ENCODE measurements around the gene HOXA1.

The HOXA1 gene

DNA sequence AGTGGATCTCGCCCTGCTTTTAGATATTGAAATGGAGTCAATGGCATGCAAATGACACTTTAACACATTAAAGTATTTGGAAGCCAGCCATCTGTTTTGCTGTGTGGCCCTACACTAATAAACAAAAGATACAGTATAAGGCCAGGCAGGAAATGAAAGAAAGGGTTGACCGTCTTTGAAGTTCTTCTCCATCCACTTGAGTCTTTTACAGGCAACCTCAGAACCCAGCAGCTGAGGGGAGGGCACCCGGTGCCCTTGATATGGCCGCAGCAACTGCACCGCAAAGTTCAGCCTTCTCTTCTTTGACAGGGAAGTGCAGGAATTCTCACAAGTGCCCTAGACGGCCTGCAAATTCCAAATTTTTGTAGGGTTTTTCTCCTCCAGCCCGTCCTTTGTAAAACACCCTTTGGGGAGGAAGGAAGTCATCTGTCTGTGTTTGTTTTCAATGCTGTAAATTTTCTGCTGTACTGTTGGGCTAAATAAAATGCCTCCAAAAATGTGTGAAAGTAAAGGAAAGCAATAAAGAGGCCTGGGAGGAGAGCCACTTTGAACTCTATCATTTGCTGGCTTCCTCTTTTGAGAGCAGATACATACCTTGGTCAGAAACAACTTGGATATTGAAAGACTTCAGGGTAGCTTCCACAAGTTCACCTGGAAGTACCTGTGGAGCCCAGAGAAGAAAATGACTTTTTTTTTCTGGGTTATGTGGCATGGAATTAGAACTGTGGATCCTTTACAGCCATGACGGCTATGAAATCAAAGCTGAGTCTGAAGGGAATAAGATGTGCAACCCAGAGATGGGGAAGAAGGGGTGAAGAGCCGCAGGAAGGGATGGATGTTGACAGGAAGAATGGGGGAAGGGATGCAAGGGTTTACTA is 3.6 kb downstream of the HOXA1 start:
- H3K4me3 Mint-ChIP-seq: no peak overlapping the region
- no peak for DNase-seq
- no peaks in the 10 kb centered on the region for H3K9me3 Mint-ChIP-seq
- H3K4me1 Mint-ChIP-seq (ENCODE audit: low read depth in 2 of 2): peaks cover 15 to 23% of the 10 kb centered on the region in 2 donors
- H3K36me3 Mint-ChIP-seq (ENCODE audit: insufficient read depth): peaks cover 10% of the 10 kb centered on the region
- ATAC-seq (replicated peaks): no peak
- H3K27ac Mint-ChIP-seq: no peak overlapping the region
- H3K27me3 Mint-ChIP-seq: peaks cover 59 to 63% of the 10 kb centered on the region in 2 donors

DNA sequence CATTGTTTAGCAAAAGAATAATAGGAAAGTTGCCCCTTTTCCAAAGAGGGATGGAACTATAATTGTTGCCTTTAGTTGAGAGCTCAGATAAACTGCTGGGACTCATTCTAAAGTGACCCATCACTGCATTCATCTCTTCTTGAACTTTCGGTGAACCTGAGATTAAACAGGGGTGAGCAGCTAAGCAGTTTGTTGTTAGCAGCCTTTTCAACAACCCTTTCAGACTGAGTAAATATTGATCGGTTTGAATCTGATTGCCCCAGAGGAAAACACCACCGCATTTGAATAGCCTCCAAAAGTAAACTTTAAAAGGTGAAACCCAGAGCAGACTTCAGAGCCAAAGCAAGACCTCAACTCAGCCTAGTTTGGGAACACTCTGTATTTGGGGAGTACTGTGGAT is 4.7 kb downstream of the HOXA1 start:
- Mint-ChIP-seq H3K4me3 (no peak overlapping the region), H3K4me1 (ENCODE audit: low read depth in 2 of 2) (peaks cover 10 to 16% of the 10 kb centered on the region in 2 donors), H3K27me3 (peaks cover 66 to 67% of the 10 kb centered on the region in 2 donors), H3K36me3 (ENCODE audit: insufficient read depth) (peaks cover 5% of the 10 kb centered on the region), H3K27ac (no peak overlapping the region), H3K9me3 (no peaks in the 10 kb centered on the region)
- ATAC-seq (replicated peaks) (no peak), DNase-seq (no peak)

DNA sequence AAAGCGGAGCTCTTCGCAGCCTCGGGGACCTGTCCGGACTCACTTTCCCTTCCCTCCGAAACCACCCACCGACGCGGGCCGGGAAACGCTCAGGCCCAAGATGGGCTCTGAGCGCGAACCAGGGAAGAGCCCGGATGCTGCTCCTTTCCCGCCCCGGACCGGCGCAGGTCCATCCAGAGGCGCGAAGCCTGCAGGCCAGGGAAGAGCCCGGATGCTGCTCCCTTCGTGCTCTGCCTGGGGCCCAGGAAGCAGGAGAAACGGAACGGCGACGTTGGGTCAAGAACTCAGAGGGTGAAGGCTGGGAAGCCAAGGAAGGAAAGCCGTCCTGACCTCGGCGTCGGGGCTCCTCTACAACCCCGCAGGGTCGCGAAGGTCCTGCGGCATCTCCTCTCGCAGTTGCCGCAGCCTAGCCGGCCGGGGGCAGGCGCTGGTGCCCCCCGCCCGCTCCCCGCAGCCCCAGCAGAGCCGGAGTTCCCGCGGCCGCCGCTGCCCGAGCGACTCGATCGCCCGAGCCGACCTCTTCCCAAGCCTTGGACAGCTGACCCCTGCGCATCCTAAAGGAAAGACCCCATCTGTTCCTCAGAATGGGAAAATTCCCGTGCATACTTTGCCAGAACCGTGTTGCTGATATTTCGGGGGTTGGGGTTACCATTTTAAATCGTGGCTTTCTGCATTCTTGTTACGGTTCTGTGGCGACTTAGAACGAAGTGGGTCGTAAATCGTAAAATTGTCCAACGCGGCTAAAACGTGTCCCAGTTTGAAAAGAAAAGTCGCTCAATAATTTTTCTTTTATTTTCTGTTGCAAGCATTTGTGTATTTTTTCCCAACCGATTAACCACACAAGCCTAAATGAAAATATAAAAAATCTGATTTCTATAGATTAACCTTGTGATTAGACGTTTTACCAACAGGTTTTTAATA is 7.5 kb downstream of the HOXA1 start:
- no peak overlapping the region for H3K27ac Mint-ChIP-seq
- peak overlapping the region in 1 of 2 donors; percentile 44 for H3K4me3 Mint-ChIP-seq
- peaks cover 66 to 70% of the 10 kb centered on the region in 2 donors for H3K27me3 Mint-ChIP-seq
- DNase-seq: no peak
- H3K36me3 Mint-ChIP-seq (ENCODE audit: insufficient read depth): peaks cover 3% of the 10 kb centered on the region
- H3K9me3 Mint-ChIP-seq: no peaks in the 10 kb centered on the region
- ATAC-seq (replicated peaks): no peak
- peaks cover 2 to 4% of the 10 kb centered on the region in 2 donors for H3K4me1 Mint-ChIP-seq (ENCODE audit: low read depth in 2 of 2)

DNA sequence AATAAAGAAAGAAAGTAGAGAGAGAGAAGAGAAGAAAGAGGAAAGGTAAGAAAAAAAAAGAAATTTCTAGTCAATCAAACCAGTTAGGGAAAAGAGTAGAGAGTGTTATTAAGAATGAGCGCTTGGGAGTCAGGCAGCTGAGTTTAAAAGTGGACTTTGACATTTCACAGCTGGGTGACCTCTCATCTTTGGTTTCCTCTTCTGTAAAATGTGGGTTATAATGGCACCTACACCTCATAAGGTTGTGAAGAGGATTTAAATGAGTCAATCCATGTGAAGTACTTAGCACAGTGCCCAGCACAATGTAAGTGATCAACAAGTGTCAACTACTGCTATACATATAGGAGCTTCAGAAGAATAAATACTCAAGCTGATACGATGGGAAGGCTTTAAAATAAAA is 12.2 kb downstream of the HOXA1 start:
- no peaks in the 10 kb centered on the region for H3K9me3 Mint-ChIP-seq
- ATAC-seq (replicated peaks): no peak

DNA sequence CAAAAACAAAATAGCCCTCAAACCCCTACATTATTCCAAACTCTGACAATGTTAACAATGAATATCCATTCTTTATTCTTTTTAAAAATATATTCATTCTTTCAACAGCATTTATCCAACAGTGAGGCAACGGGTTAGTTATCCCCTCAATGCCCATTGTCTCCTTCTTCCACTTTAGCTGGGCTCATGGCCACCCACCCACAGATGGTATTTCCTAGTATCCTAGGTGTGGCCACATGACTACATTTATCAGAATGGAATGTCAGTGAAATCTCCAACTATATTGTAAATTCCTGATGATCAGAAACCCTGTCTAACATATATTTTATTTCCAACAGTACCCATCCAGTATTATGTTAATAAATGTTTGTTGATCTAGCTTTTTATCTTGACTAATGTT is 13.6 kb downstream of the HOXA1 start:
- DNase-seq (no peak), ATAC-seq (replicated peaks) (no peak)
- H3K27me3 Mint-ChIP-seq: peaks cover 8 to 11% of the 10 kb centered on the region in 2 donors
- peaks cover 2% of the 10 kb centered on the region for H3K36me3 Mint-ChIP-seq (ENCODE audit: insufficient read depth)
- H3K4me1 Mint-ChIP-seq (ENCODE audit: low read depth in 2 of 2): peaks cover 0 to 1% of the 10 kb centered on the region in 2 donors
- no peaks in the 10 kb centered on the region for H3K9me3 Mint-ChIP-seq
- no peak overlapping the region for H3K4me3 Mint-ChIP-seq
- H3K27ac Mint-ChIP-seq: no peak overlapping the region

More for the DNA sequence above, 12.2 kb downstream of the HOXA1 start:
- H3K36me3 Mint-ChIP-seq (ENCODE audit: insufficient read depth): peaks cover 3% of the 10 kb centered on the region
- peaks cover 23 to 24% of the 10 kb centered on the region in 2 donors for H3K27me3 Mint-ChIP-seq
- peaks cover 0 to 4% of the 10 kb centered on the region in 2 donors for H3K4me1 Mint-ChIP-seq (ENCODE audit: low read depth in 2 of 2)
- no peak overlapping the region for H3K27ac Mint-ChIP-seq
- no peak for DNase-seq
- no peak overlapping the region for H3K4me3 Mint-ChIP-seq

DNA sequence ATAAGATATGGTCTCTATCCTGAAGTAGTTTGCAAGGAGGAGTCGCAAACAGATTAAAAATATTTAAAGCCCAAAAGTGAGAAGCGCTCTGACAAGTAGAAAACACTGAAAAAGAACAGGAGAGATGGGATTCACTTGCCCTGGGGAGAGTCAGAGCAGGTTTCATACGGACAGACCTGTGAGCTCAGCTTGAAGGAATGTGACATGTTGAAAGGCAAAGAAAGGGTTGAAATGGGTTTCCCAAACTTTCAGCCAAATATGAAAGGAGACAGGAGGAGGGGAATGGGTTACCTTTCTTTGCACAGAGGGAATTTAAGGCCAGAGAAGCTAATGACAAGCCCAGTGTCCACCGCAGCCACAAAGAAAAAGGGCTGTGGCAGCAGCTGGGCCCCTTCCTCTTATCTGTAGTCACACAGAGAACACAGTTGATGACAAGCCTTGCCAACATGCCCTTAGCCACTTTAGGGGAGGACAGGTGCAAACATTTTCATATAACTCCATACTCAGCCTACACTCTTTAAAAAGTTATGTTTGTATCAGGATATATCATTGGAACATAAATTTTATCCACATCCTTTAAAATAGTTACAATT is 14.9 kb downstream of the HOXA1 start:
- no peak for DNase-seq
- Mint-ChIP-seq H3K4me3 (no peak overlapping the region), H3K36me3 (ENCODE audit: insufficient read depth) (no peaks in the 10 kb centered on the region), H3K4me1 (ENCODE audit: low read depth in 2 of 2) (peaks cover 0 to 1% of the 10 kb centered on the region in 2 donors), H3K27ac (no peak overlapping the region), H3K27me3 (peaks cover 3 to 6% of the 10 kb centered on the region in 2 donors), H3K9me3 (no peaks in the 10 kb centered on the region)
- ATAC-seq (replicated peaks): no peak

DNA sequence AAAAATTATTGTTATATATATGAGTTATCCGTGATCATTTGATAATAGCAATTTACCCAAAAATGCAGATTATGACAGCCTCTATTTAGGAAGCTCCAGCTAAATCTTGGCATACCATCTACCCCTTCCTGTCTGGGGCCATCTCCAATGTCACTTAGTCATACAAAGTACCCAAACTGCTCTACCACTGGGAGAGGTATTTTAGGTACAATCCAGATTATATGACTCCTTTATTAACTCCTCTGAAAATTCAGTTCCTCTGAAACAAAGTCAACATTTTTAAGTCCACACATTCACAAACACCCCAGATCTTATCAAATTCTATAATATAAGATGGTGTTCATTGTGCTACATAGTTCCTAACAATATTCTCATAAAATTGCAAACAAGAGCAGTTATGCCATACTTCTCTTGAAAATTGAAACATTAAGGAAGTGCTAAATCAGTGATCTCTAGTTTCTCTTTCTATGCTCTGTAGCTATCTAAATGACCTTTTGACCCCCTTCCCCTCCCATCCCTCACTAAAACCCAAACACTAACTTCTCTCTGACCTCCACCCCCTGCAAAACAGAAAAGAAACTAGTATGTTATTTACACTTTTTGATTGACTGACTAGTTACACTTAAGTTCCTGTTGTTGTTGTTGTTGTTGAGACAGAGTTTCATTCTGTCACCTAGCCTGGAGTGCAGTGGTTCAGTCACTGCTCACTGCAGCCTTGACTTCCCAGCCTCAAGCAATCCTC is 16.4 kb downstream of the HOXA1 start:
- Mint-ChIP-seq H3K9me3 (no peaks in the 10 kb centered on the region), H3K27ac (no peak overlapping the region), H3K36me3 (ENCODE audit: insufficient read depth) (no peaks in the 10 kb centered on the region), H3K4me1 (ENCODE audit: low read depth in 2 of 2) (peaks cover 0 to 1% of the 10 kb centered on the region in 2 donors), H3K4me3 (no peak overlapping the region), H3K27me3 (peaks cover 6 to 19% of the 10 kb centered on the region in 2 donors)
- no peak for ATAC-seq (replicated peaks)
- DNase-seq: no peak

DNA sequence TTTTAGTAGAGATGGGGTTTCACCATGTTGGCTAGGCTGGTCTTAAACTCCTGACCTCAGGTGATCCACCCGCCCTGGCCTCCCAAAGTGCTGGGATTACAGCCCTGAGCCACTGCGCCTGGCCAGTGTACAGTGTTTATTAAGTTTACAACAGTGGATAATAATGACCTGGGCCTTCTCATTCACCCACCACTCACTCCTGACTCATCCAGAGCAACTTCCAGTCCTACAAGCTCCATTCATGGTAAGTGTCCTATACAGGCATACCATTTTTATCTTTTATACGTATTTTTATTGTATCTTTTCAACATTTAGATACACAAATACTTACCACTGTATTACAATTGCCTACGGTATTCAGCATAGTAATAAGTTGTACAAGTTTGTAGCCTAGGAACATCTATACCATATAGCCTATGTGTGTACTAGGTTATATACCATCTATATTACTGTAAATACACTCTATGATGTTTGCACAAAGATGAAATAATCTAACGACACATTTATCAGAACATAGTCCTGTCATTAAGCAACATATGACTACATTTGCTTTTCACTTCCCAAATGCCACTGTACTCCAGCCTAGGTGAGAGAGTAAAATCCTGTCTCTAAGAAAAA is 17.1 kb downstream of the HOXA1 start:
- DNase-seq (no peak), ATAC-seq (replicated peaks) (no peak)
- no peaks in the 10 kb centered on the region for H3K9me3 Mint-ChIP-seq
- no peak overlapping the region for H3K27ac Mint-ChIP-seq
- no peaks in the 10 kb centered on the region for H3K36me3 Mint-ChIP-seq (ENCODE audit: insufficient read depth)
- H3K4me3 Mint-ChIP-seq: no peak overlapping the region
- H3K4me1 Mint-ChIP-seq (ENCODE audit: low read depth in 2 of 2): peaks cover 0 to 1% of the 10 kb centered on the region in 2 donors
- H3K27me3 Mint-ChIP-seq: peaks cover 6 to 26% of the 10 kb centered on the region in 2 donors

DNA sequence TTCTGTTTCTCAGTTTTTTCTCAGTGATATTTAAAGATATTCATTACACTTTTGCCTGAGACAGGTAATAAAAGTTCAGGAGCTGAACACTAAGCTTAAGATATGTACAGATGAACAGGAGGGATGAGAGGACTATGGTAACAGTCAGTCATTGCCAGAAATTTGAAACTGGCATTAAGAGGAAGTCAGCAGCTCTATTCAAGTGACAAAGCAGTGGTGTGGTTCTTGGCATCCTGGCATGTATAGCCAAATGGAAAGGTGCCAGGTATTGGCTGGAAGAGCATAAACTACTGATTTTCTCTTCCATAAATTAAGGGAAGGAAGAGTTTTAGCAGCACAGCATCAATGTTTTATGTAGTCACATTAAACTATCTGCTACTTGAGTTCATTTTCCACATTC is 22.7 kb downstream of the HOXA1 start:
- H3K27me3 Mint-ChIP-seq: peaks cover 12 to 36% of the 10 kb centered on the region in 2 donors
- H3K27ac Mint-ChIP-seq: no peak overlapping the region
- H3K4me3 Mint-ChIP-seq: no peak overlapping the region
- no peaks in the 10 kb centered on the region for H3K36me3 Mint-ChIP-seq (ENCODE audit: insufficient read depth)
- ATAC-seq (replicated peaks): no peak
- no peak for DNase-seq
- H3K4me1 Mint-ChIP-seq (ENCODE audit: low read depth in 2 of 2): no peaks in the 10 kb centered on the region
- no peaks in the 10 kb centered on the region for H3K9me3 Mint-ChIP-seq

DNA sequence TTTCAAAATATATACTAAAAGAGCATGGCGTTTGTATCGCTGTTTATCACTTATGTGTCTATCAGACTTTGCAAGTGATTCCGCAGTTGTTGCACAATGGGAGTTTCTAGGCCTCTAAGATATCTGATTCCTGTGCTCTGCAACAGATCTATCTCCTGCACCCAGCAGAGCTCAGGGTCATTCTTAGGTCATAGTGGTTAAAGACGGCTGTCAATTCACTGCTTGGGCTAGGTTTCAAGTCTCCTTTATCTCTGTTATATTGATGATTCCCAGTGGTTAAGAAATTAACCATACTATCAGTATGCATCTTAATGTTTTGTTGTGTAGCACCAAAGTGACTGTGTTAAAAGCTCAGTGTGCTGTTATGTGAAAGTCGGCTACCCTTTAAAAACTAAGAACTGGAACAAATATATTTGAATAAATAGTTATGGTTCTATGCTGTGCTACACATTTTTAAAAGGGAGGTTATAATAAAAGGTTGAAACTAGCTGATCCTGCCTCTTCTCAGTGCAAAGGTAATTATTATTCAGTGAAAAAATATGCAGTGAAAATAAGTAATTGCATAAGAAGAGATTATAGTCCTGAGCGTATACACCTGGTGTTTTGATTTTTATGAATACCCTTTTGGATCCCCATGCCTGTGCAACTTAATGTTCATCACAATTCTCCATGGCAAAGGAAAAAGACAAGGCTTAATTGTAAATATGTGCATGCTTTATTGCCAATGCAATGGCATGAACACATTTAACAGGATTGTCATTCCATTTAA is 24.0 kb downstream of the HOXA1 start:
- Mint-ChIP-seq H3K4me1 (ENCODE audit: low read depth in 2 of 2) (no peaks in the 10 kb centered on the region), H3K9me3 (no peaks in the 10 kb centered on the region), H3K4me3 (no peak overlapping the region), H3K27ac (no peak overlapping the region), H3K36me3 (ENCODE audit: insufficient read depth) (no peaks in the 10 kb centered on the region), H3K27me3 (peaks cover 23 to 46% of the 10 kb centered on the region in 2 donors)
- DNase-seq (no peak), ATAC-seq (replicated peaks) (no peak)

DNA sequence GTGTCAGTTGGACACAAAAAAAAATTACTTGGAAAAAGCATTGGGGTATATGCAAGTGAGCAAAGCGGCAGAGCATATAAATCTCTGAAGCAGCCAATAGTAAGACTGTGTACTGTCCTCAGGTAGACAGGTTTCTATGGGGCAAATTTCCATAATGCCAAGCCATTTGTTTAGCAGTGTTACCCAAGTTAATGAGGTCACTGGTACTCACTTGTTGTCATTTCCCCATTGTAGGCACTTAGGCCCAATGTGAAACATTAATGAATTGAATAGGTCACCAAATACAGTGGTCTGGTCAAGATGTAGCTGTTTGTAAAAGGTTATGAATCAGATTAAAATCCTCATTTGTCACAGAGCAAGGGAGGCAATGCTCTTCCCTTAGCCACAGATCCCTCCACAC is 27.5 kb downstream of the HOXA1 start:
- no peak for DNase-seq
- Mint-ChIP-seq H3K36me3 (ENCODE audit: insufficient read depth) (no peaks in the 10 kb centered on the region), H3K9me3 (no peaks in the 10 kb centered on the region), H3K27ac (no peak overlapping the region), H3K4me1 (ENCODE audit: low read depth in 2 of 2) (no peaks in the 10 kb centered on the region), H3K27me3 (peaks cover 20% of the 10 kb centered on the region in 2 donors), H3K4me3 (no peak overlapping the region)
- ATAC-seq (replicated peaks): no peak

DNA sequence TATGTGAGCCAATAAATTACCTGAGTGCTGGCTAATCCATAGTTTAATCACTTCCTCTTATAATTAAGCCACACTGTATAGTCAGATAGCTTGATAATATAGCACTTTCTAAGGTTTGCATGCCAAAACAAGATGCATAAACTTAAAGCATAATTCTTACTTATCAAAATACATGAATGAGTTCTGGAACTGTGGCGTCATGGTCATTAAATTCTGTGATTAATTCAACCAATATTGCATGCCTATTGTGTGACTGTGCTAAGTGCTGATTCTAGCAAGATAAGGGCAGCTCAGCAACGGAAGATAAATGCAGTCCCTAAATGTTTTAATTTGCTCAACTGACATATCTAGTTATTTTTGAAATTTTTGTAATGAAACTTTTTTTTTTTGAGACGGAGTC is 29.7 kb downstream of the HOXA1 start:
- Mint-ChIP-seq H3K27ac (no peak overlapping the region), H3K4me1 (ENCODE audit: low read depth in 2 of 2) (no peaks in the 10 kb centered on the region)
- no peak for ATAC-seq (replicated peaks)

More for the DNA sequence above, 29.7 kb downstream of the HOXA1 start:
- no peak for DNase-seq
- Mint-ChIP-seq H3K4me3 (no peak overlapping the region), H3K36me3 (ENCODE audit: insufficient read depth) (no peaks in the 10 kb centered on the region), H3K27me3 (peaks cover 20% of the 10 kb centered on the region in 2 donors), H3K9me3 (no peaks in the 10 kb centered on the region)
